Transverse colon (tissue), 4 donors: Measurements from ENCODE around the gene RAD23B. TPM values are rescaled to one million over a fixed set of nuclear protein-coding genes. Genes with fewer than 3 reads are reported as not detected.

Experiments used
- DNase-seq: peaks from one replicate; pipeline ENCODE4 v3.0.0-alpha.2; 2019
- H3K27ac ChIP-seq, 4 donors: fragments of 200-600 bp; sonication (generic); 2 replicates each; pipeline ENCODE4 v1.5.1; 2016 to 2018; ENCODE audit warnings: inconsistent platforms in 4 of 4
- H3K27me3 ChIP-seq: fragments of 200-600 bp; sonication (generic); 2 replicates; pipeline ENCODE4 v1.5.1; 2017; ENCODE audit warnings: inconsistent platforms
- H3K36me3 ChIP-seq, 4 donors: fragments of 200-600 bp; sonication (generic); 2 replicates each; pipeline ENCODE4 v1.5.1; 2017 to 2019; ENCODE audit warnings: inconsistent platforms in 4 of 4
- H3K4me1 ChIP-seq, 4 donors: fragments of 200-600 bp; sonication (generic); 2 replicates each; pipeline ENCODE4 v1.5.1; 2017 to 2020; ENCODE audit warnings: inconsistent platforms in 4 of 4
- H3K4me3 ChIP-seq, 4 donors: fragments of 200-600 bp; sonication (generic); 1 replicate in 1 of 4; 2 replicates in 3 of 4; pipeline versions ENCODE4 v1.5.1 to v1.6.1; 2017 to 2019; ENCODE audit warnings: inconsistent platforms in 4 of 4
- H3K9me3 ChIP-seq, 2 donors: fragments of 200-600 bp; sonication (generic); 2 replicates each; pipeline ENCODE4 v1.5.1; 2017 to 2019; ENCODE audit warnings: inconsistent platforms in 2 of 2
- EP300 ChIP-seq: sonication (generic); formaldehyde crosslinking; IDR thresholded peaks from one replicate; pipeline ENCODE4 v1.6.1; 2017; ENCODE audit warnings: antibody characterized with exemption, low read depth
- POLR2A ChIP-seq: fragments of 450-650 bp; IDR thresholded peaks from one replicate; pipeline ENCODE4 v1.6.1; 2016; ENCODE audit warnings: antibody characterized with exemption, mild to moderate bottlenecking, moderate library complexity
- POLR2AphosphoS5 ChIP-seq, 3 donors: sonication (generic); formaldehyde crosslinking; IDR thresholded peaks; one replicate each; pipeline ENCODE4 v1.6.1; 2016; ENCODE audit warnings: antibody characterized with exemption in 3 of 3
- WGBS, 2 donors: methylation state at CpG; one replicate each; pipeline ENCODE4 v1.1.5; 2018; ENCODE audit warnings: low coverage in 1 of 2; 5-methylcytosine and 5-hydroxymethylcytosine counted together
- in situ Hi-C, 4 donors: fragments of 200-750 bp; cut with MboI; loops; one replicate each; pipeline versions ENCODE4 v1.15.0 to v1.15.1; 2017; ENCODE audit warnings: low sequenced_read_pairs in 3 of 4, low pct_ligation_motif_present in 1 of 4, low pct_unique_long_range_greater_than_20kb in 1 of 4
- intact Hi-C: fragments of 100-400 bp; cut with DNase I; formaldehyde crosslinking; loops from one replicate; pipeline ENCODE4 v1.15.1; 2023; ENCODE audit warnings: low total_unique reads
- total RNA-seq, 4 donors: library from RNA; depleted of rRNA; stranded (reverse); fragments of >200 nt; gene quantifications; one replicate each; pipeline ENCODE4 v1.1.0, GENCODE V29; 2016
- TF ChIP-seq, protein P1 (sequence below), 5 experiments: fragments of 200-600 bp in 3 of 5; fragments of 450-650 bp in 2 of 5; sonication (generic) in 3 of 5; IDR thresholded peaks; 1 replicate in 2 of 5; 2 replicates in 3 of 5; pipeline ENCODE4 v1.5.1; 2016 to 2017; ENCODE audit warnings: antibody characterized with exemption in 5 of 5, inconsistent platforms in 3 of 5, mild to moderate bottlenecking in 2 of 5, moderate library complexity in 1 of 5

RAD23B gene
- total RNA-seq, 4 donors from 2014 or later, result 41.8 to 75.2 (median 54.9) TPM

DNA sequence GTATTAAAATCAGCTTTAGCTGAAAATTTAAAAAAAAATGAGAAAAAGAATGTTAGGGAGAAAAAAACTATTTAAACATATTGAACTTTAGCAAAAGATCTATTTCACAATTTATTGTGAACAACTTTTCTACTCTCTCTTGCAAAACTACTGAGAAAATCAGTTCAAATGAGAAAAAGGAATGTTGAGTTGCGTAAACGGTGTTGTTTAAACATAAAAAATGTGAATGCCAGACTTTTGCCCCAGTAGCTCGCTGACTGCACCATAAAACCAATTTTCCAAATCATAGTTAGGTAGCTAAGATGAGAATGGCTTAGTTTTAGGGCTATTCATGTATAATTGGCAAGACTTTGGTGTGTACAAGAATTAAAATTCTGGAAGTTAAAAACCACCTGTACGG is 13.4 kb upstream of the RAD23B start:
- no peak overlapping the region for H3K4me3 ChIP-seq
- no peak for DNase-seq
- H3K27ac ChIP-seq, result no peak overlapping the region

DNA sequence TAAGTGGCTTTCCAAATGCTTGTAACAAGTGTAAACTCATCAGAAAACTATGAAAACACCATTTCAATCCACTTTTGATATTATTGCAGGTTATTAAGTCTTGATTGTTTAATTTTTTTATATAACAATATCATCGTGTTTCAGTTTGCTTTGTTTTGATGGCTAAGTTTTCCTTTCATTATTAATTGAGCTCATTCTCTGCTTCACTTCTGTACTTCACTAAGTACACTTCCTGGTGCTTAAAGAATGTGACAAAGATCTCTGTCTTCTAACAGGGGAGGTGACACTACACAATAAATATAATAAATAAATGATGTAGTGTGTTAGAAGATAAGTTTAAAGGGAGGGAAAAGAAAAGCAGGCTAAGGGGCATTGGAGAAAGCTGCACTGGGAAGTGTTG is 13.0 kb upstream of the RAD23B start:
- WGBS, 2 donors, result 14% methylated on average over 1 of the region's 1 CpG
- no peaks in the 10 kb centered on the region for H3K36me3 ChIP-seq
- H3K27ac ChIP-seq, result no peak overlapping the region
- no peaks in the 10 kb centered on the region for H3K27me3 ChIP-seq
- no peak for DNase-seq
- peaks cover 4 to 6% of the 10 kb centered on the region in 2 donors for H3K9me3 ChIP-seq
- no peak overlapping the region for H3K4me3 ChIP-seq
- peaks cover 0 to 3% (median 0%) of the 10 kb centered on the region in 4 donors for H3K4me1 ChIP-seq
- in situ Hi-C loops, result no loop called here
- intact Hi-C loops, result no loop called here
- TF ChIP-seq, protein P1, sequence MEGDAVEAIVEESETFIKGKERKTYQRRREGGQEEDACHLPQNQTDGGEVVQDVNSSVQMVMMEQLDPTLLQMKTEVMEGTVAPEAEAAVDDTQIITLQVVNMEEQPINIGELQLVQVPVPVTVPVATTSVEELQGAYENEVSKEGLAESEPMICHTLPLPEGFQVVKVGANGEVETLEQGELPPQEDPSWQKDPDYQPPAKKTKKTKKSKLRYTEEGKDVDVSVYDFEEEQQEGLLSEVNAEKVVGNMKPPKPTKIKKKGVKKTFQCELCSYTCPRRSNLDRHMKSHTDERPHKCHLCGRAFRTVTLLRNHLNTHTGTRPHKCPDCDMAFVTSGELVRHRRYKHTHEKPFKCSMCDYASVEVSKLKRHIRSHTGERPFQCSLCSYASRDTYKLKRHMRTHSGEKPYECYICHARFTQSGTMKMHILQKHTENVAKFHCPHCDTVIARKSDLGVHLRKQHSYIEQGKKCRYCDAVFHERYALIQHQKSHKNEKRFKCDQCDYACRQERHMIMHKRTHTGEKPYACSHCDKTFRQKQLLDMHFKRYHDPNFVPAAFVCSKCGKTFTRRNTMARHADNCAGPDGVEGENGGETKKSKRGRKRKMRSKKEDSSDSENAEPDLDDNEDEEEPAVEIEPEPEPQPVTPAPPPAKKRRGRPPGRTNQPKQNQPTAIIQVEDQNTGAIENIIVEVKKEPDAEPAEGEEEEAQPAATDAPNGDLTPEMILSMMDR (IDR thresholded peaks at IDR 0.05), result no peak
- no peak for TF ChIP-seq EP300
- no peak for TF ChIP-seq POLR2A
- no peak for TF ChIP-seq POLR2AphosphoS5 (IDR thresholded peaks at IDR 0.05)

More for the DNA sequence above, 13.4 kb upstream of the RAD23B start:
- in situ Hi-C loops, result no loop called here
- peaks cover 0 to 3% (median 0%) of the 10 kb centered on the region in 4 donors for H3K4me1 ChIP-seq
- TF ChIP-seq POLR2AphosphoS5 (IDR thresholded peaks at IDR 0.05), result no peak
- no peak for TF ChIP-seq POLR2A
- no peak for TF ChIP-seq EP300
- TF ChIP-seq, protein P1 (IDR thresholded peaks at IDR 0.05), result no peak
- H3K27me3 ChIP-seq, result no peaks in the 10 kb centered on the region
- WGBS, 2 donors, result 75 to 83% methylated on average over 4 of the region's 4 CpGs
- no peaks in the 10 kb centered on the region for H3K36me3 ChIP-seq
- intact Hi-C loops, result loop anchor here (5.0 kb wide), 1 partner anchor 1578 kb away; no protein-coding TSS in a partner anchor
- H3K9me3 ChIP-seq, result peaks cover 4 to 6% of the 10 kb centered on the region in 2 donors

DNA sequence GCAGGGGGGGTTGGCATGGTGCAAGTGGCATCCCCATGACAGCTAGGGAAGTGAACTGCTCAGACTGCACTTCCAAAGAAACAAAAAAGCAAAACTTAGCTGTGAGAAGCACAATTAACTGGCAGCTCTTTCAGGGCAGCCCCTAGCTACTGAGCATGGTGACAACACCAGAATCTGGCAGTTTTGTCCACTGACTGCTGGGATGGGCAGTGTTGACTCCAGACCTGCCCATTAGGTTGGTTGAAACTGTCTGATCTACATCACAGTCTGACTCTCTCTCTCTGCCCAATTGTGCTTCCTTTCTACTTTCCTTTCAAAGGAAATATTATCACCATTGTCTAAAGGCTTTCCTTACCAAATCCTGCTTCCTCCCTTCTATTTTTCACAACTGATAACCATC is 12.5 kb upstream of the RAD23B start:
- no peak overlapping the region for H3K4me3 ChIP-seq
- no peaks in the 10 kb centered on the region for H3K27me3 ChIP-seq
- H3K9me3 ChIP-seq, result peaks cover under 1 to 1% of the 10 kb centered on the region in 2 donors
- peaks cover 0 to 3% (median 0%) of the 10 kb centered on the region in 4 donors for H3K4me1 ChIP-seq
- TF ChIP-seq, protein P1 (IDR thresholded peaks at IDR 0.05), result no peak
- no peak for TF ChIP-seq POLR2A
- TF ChIP-seq POLR2AphosphoS5 (IDR thresholded peaks at IDR 0.05), result no peak
- no peak for TF ChIP-seq EP300
- in situ Hi-C loops, result no loop called here
- DNase-seq, result no peak
- no peak overlapping the region for H3K27ac ChIP-seq
- H3K36me3 ChIP-seq, result no peaks in the 10 kb centered on the region
- intact Hi-C loops, result no loop called here

DNA sequence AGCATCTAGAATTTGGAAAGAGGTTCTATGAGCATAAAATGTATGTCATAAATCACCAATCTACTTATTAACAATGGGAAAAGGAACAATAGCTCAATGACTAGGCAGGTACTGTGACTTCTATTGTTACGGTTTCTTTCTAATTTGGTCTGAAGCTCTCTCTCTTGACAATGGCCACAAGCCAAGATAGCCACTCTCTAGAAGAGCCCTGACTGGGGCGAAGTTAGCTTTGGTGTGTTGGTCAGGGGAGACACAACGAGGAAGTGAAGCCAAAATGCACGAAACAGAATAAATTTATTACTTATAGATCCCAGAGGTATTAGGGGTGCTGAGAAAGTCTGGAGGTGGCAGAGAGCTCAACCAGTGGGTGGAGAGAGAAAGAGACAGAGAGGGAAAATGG is 9.4 kb upstream of the RAD23B start:
- Histone ChIP-seq H3K4me3 (no peak overlapping the region), H3K27ac (no peak overlapping the region), H3K9me3 (no peaks in the 10 kb centered on the region), H3K36me3 (no peaks in the 10 kb centered on the region), H3K4me1 (peaks cover 0 to 3% (median 0%) of the 10 kb centered on the region in 4 donors), H3K27me3 (no peaks in the 10 kb centered on the region)
- TF ChIP-seq POLR2AphosphoS5 (IDR thresholded peaks at IDR 0.05), result no peak
- TF ChIP-seq EP300, result no peak
- no peak for TF ChIP-seq POLR2A
- intact Hi-C loops, result no loop called here
- DNase-seq, result no peak
- 73 to 76% methylated on average over 4 of the region's 4 CpGs for WGBS, 2 donors
- in situ Hi-C loops, result no loop called here

DNA sequence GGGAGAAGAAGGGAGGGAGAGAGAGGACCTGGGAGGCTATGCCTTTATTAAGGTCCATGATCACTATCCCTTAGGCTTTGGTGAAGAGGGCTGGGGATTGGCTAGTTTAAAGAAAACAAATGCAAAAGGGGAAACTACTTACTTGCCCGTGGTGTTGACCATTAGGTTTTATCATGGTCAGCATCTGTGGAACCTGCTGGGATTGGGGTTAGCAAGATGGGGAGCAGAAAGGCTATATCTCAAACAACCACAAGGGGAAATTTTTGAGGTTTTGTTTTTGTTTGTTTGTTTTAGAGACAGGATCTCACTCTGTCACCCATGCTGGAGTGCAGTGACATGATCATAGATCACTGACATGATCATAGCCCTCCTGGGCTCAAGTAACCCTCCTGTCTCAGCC is 9.0 kb upstream of the RAD23B start:
- no peak overlapping the region for H3K27ac ChIP-seq
- TF ChIP-seq, protein P1 (IDR thresholded peaks at IDR 0.05), result no peak
- no peak for TF ChIP-seq EP300
- no peak for TF ChIP-seq POLR2A
- no peak for TF ChIP-seq POLR2AphosphoS5 (IDR thresholded peaks at IDR 0.05)
- no peaks in the 10 kb centered on the region for H3K36me3 ChIP-seq
- no peaks in the 10 kb centered on the region for H3K9me3 ChIP-seq
- 35 to 80% methylated on average over 1 of the region's 1 CpG for WGBS, 2 donors
- intact Hi-C loops (no loop called here), in situ Hi-C loops (no loop called here)
- peaks cover 0 to 3% (median 0%) of the 10 kb centered on the region in 4 donors for H3K4me1 ChIP-seq
- H3K27me3 ChIP-seq, result no peaks in the 10 kb centered on the region
- no peak for DNase-seq
- no peak overlapping the region for H3K4me3 ChIP-seq
